Suprapubic skin (tissue), 3 donors: ENCODE data around the gene SERPINI1.

Experiments used
- CTCF ChIP-seq, 2 donors: fragments of 200-600 bp in 1 of 2; fragments of 450-650 bp in 1 of 2; sonication (generic) in 1 of 2; IDR thresholded peaks; one replicate each; pipeline ENCODE4 v1.5.1; 2016 to 2019; ENCODE audit warnings: antibody characterized with exemption in 2 of 2, mild to moderate bottlenecking in 1 of 2, moderate library complexity in 1 of 2
- EP300 ChIP-seq: sonication (generic); formaldehyde crosslinking; IDR thresholded peaks from one replicate; pipeline ENCODE4 v1.6.1; 2017; ENCODE audit warnings: antibody characterized with exemption
- POLR2A ChIP-seq, 2 donors: fragments of 450-650 bp; IDR thresholded peaks; one replicate each; pipeline ENCODE4 v1.6.1; 2017; ENCODE audit warnings: antibody characterized with exemption in 2 of 2, mild to moderate bottlenecking in 2 of 2, moderate library complexity in 2 of 2

DNA sequence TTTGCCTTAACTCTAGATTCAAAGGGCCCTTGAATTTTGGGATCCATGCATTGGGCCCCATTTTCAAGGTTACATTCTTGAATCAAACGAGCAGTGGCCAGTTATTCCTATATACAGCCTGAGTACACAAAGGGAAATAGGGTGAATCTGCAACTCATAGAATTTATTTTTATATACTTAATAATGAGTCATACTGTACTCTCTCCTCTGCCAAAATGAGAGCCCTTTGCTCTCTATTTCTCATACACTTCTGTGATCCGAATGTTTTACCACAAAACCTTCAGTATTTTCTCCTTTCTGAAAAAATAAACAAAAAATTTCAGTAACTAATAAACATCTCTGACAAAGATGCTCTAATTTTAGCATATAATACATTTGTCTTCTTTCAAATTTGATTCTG is 116.7 kb downstream of the SERPINI1 start:
- no peak for TF ChIP-seq CTCF (IDR thresholded peaks at IDR 0.05)
- TF ChIP-seq POLR2A (IDR thresholded peaks at IDR 0.05) = no peak
- TF ChIP-seq EP300 = no peak
